ENCODE results near the gene CYTL1. TPM values are rescaled to one million over a fixed set of nuclear protein-coding genes. Genes with fewer than 3 reads are reported as not detected.
"Not testable (repeated sequence)": the region's sequence is repeated elsewhere in the genome, so short reads cannot be mapped to it uniquely, and the experiment has no call there.

Gene CYTL1
- total RNA-seq, 1 donor from 2014 or later: 9.2 TPM

DNA sequence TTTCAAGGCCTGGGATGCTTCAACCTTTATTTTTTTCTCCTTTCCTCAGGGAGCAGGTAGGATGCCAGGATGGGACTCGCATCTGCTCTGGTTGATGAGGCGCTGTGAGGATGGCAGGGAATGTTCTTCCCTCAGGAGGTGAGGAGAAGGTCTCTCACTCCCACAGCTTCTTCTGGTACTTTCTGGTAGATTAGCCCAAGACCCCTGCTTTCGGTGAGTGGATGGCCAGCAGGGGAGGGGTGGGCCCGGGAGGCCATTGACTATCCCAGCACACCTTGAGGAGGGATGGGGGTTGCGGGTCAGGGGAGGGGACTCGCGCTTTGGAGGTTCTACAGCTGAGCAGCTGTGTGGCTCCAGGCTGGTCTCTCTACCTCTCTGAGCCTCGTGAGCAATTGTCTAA, 14.8 kb downstream of the CYTL1 start:
- H3K4me3 Mint-ChIP-seq (ENCODE audit: unreplicated experiment): no peak overlapping the region
- H3K4me2 ChIP-seq (ENCODE audit: low read length): no peak overlapping the region
- H3K4me3 ChIP-seq (ENCODE audit: insufficient read depth, low read depth, low read length): no peak overlapping the region
- H3K9me3 Mint-ChIP-seq (ENCODE audit: unreplicated experiment): peaks cover 3% of the 10 kb centered on the region
- no peaks in the 10 kb centered on the region for H4K20me1 ChIP-seq (ENCODE audit: insufficient read depth, low read length)
- H3K4me1 Mint-ChIP-seq (ENCODE audit: low read depth, unreplicated experiment): no peaks in the 10 kb centered on the region
- H3K27ac Mint-ChIP-seq (ENCODE audit: unreplicated experiment): no peak overlapping the region
- H3K4me1 ChIP-seq (ENCODE audit: insufficient read depth, low read length): no peaks in the 10 kb centered on the region
- DNase-seq (ENCODE audit: low read depth): no peak
- H3K27me3 ChIP-seq (ENCODE audit: insufficient read depth, low read length): peaks cover 15% of the 10 kb centered on the region
- no peak overlapping the region for H3K27ac ChIP-seq (ENCODE audit: low read depth, low read length)
- H3K36me3 ChIP-seq (ENCODE audit: insufficient read depth, low read length): no peaks in the 10 kb centered on the region
- no peak for FAIRE-seq
- TF ChIP-seq, protein P1, sequence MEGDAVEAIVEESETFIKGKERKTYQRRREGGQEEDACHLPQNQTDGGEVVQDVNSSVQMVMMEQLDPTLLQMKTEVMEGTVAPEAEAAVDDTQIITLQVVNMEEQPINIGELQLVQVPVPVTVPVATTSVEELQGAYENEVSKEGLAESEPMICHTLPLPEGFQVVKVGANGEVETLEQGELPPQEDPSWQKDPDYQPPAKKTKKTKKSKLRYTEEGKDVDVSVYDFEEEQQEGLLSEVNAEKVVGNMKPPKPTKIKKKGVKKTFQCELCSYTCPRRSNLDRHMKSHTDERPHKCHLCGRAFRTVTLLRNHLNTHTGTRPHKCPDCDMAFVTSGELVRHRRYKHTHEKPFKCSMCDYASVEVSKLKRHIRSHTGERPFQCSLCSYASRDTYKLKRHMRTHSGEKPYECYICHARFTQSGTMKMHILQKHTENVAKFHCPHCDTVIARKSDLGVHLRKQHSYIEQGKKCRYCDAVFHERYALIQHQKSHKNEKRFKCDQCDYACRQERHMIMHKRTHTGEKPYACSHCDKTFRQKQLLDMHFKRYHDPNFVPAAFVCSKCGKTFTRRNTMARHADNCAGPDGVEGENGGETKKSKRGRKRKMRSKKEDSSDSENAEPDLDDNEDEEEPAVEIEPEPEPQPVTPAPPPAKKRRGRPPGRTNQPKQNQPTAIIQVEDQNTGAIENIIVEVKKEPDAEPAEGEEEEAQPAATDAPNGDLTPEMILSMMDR (IDR thresholded peaks at IDR 0.05; ENCODE audit: insufficient read depth, low read depth, low read length): no peak
- no peak for TF ChIP-seq EZH2 (IDR thresholded peaks at IDR 0.05; ENCODE audit: insufficient read depth, low read length)
- no peaks in the 10 kb centered on the region for H3K36me3 Mint-ChIP-seq (ENCODE audit: low read depth, unreplicated experiment)
- no peak overlapping the region for H3K9ac ChIP-seq (ENCODE audit: low read length)
- H3K9me3 ChIP-seq (ENCODE audit: insufficient read depth, low read depth, low read length): no peaks in the 10 kb centered on the region
- H3K27me3 Mint-ChIP-seq (ENCODE audit: low read depth, unreplicated experiment): peaks cover 28% of the 10 kb centered on the region
- H3K79me2 ChIP-seq (ENCODE audit: insufficient read depth, low read length): no peaks in the 10 kb centered on the region
- no peak overlapping the region for H2AFZ ChIP-seq (ENCODE audit: low read depth, low read length)

DNA sequence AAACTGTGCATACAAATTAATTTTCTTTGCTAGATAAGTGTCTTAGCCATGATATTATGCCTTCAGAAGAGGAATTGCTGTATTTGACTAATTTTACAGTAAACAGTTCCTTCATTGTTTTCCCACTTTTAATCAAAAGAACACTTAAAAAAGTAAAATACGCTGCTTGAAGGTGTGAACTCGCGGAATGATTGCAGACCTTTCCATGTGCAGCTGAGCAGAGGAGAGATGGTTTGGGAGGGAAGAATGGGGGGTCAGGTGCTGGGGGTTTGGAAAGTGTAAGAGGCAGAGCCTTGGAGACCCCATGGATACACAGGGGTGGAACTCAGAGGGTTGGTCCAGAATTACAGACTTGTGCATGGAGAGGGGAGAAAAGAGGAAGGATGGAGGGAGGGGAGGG, 15.3 kb downstream of the CYTL1 start:
- Histone ChIP-seq H3K4me3 (ENCODE audit: insufficient read depth, low read depth, low read length) (no peak overlapping the region), H3K36me3 (ENCODE audit: insufficient read depth, low read length) (no peaks in the 10 kb centered on the region), H2AFZ (ENCODE audit: low read depth, low read length) (no peak overlapping the region), H3K79me2 (ENCODE audit: insufficient read depth, low read length) (no peaks in the 10 kb centered on the region), H3K9me3 (ENCODE audit: insufficient read depth, low read depth, low read length) (no peaks in the 10 kb centered on the region), H4K20me1 (ENCODE audit: insufficient read depth, low read length) (no peaks in the 10 kb centered on the region), H3K9ac (ENCODE audit: low read length) (no peak overlapping the region), H3K4me2 (ENCODE audit: low read length) (no peak overlapping the region), H3K27me3 (ENCODE audit: insufficient read depth, low read length) (peaks cover 15% of the 10 kb centered on the region), H3K4me1 (ENCODE audit: insufficient read depth, low read length) (no peaks in the 10 kb centered on the region), H3K27ac (ENCODE audit: low read depth, low read length) (no peak overlapping the region)
- FAIRE-seq: no peak
- no peaks in the 10 kb centered on the region for H3K36me3 Mint-ChIP-seq (ENCODE audit: low read depth, unreplicated experiment)
- no peak for DNase-seq (ENCODE audit: low read depth)
- H3K9me3 Mint-ChIP-seq (ENCODE audit: unreplicated experiment): peaks cover 3% of the 10 kb centered on the region
- H3K4me1 Mint-ChIP-seq (ENCODE audit: low read depth, unreplicated experiment): no peaks in the 10 kb centered on the region
- H3K27ac Mint-ChIP-seq (ENCODE audit: unreplicated experiment): no peak overlapping the region
- no peak overlapping the region for H3K4me3 Mint-ChIP-seq (ENCODE audit: unreplicated experiment)
- TF ChIP-seq, protein P1 (IDR thresholded peaks at IDR 0.05; ENCODE audit: insufficient read depth, low read depth, low read length): no peak
- no peak for TF ChIP-seq EZH2 (IDR thresholded peaks at IDR 0.05; ENCODE audit: insufficient read depth, low read length)
- peaks cover 28% of the 10 kb centered on the region for H3K27me3 Mint-ChIP-seq (ENCODE audit: low read depth, unreplicated experiment)

DNA sequence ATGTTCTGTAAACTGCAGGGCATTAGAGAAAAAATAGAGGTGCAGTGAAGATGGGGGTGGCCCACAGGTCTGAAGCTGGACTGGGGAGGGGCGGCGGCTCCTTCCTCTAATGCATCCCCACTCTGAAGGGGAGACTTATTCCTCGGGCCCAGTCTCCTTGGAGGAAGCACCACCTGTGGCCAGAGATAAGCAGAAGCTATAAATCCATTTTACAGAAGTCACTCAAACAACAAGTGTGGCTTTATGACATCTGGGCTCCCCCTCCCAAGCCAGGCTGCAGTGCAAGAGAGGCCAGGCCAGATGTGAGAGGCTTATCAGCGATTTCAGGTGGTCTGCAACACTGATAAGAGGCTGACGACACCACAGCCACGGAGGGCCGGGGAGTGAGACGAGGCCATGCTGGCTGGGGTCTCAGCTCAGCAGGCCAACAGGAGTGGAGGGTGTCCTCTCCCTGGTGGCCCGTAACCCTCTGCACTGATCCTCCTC, 15.8 kb downstream of the CYTL1 start:
- Histone ChIP-seq H4K20me1 (ENCODE audit: insufficient read depth, low read length) (no peaks in the 10 kb centered on the region), H3K36me3 (ENCODE audit: insufficient read depth, low read length) (no peaks in the 10 kb centered on the region), H3K27ac (ENCODE audit: low read depth, low read length) (no peak overlapping the region), H3K9ac (ENCODE audit: low read length) (no peak overlapping the region), H3K4me3 (ENCODE audit: insufficient read depth, low read depth, low read length) (no peak overlapping the region), H3K79me2 (ENCODE audit: insufficient read depth, low read length) (no peaks in the 10 kb centered on the region), H3K27me3 (ENCODE audit: insufficient read depth, low read length) (peaks cover 15% of the 10 kb centered on the region), H2AFZ (ENCODE audit: low read depth, low read length) (no peak overlapping the region), H3K4me1 (ENCODE audit: insufficient read depth, low read length) (no peaks in the 10 kb centered on the region), H3K4me2 (ENCODE audit: low read length) (no peak overlapping the region), H3K9me3 (ENCODE audit: insufficient read depth, low read depth, low read length) (no peaks in the 10 kb centered on the region)
- no peaks in the 10 kb centered on the region for H3K36me3 Mint-ChIP-seq (ENCODE audit: low read depth, unreplicated experiment)
- peaks cover 29% of the 10 kb centered on the region for H3K27me3 Mint-ChIP-seq (ENCODE audit: low read depth, unreplicated experiment)
- FAIRE-seq (no peak), DNase-seq (ENCODE audit: low read depth) (no peak)
- no peaks in the 10 kb centered on the region for H3K4me1 Mint-ChIP-seq (ENCODE audit: low read depth, unreplicated experiment)
- no peak for TF ChIP-seq EZH2 (IDR thresholded peaks at IDR 0.05; ENCODE audit: insufficient read depth, low read length)
- TF ChIP-seq, protein P1 (IDR thresholded peaks at IDR 0.05; ENCODE audit: insufficient read depth, low read depth, low read length): no peak
- no peak overlapping the region for H3K27ac Mint-ChIP-seq (ENCODE audit: unreplicated experiment)
- H3K9me3 Mint-ChIP-seq (ENCODE audit: unreplicated experiment): peaks cover 3% of the 10 kb centered on the region
- H3K4me3 Mint-ChIP-seq (ENCODE audit: unreplicated experiment): no peak overlapping the region

DNA sequence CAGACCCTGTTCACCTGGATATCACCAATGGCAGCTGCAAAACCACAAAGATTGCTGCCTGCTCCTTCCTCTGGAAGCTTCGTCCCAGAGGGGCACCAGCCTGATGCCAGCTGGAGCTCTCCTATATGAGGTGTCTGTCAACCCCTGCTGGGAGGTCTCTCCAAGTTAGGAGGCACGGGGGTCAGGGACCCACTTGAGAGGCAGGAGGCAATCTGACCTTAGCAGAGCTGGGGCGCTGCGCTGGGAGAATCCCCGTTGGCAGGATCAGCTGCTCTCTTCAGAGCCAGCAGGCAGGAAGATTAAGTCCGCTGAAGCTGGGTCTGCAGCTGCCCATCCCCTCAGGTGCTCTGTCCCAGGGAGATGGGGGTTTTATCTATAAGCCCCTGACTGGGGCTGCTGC, 17.6 kb downstream of the CYTL1 start:
- H3K36me3 ChIP-seq (ENCODE audit: insufficient read depth, low read length); H3K79me2 ChIP-seq (ENCODE audit: insufficient read depth, low read length); H3K36me3 Mint-ChIP-seq (ENCODE audit: low read depth, unreplicated experiment); H3K9ac ChIP-seq (ENCODE audit: low read length); H3K27ac ChIP-seq (ENCODE audit: low read depth, low read length); FAIRE-seq; H3K4me1 Mint-ChIP-seq (ENCODE audit: low read depth, unreplicated experiment); H3K4me1 ChIP-seq (ENCODE audit: insufficient read depth, low read length); DNase-seq (ENCODE audit: low read depth); H3K4me3 ChIP-seq (ENCODE audit: insufficient read depth, low read depth, low read length); H3K9me3 Mint-ChIP-seq (ENCODE audit: unreplicated experiment); H3K27ac Mint-ChIP-seq (ENCODE audit: unreplicated experiment); H2AFZ ChIP-seq (ENCODE audit: low read depth, low read length); H3K9me3 ChIP-seq (ENCODE audit: insufficient read depth, low read depth, low read length); H4K20me1 ChIP-seq (ENCODE audit: insufficient read depth, low read length); H3K4me2 ChIP-seq (ENCODE audit: low read length); H3K4me3 Mint-ChIP-seq (ENCODE audit: unreplicated experiment): not testable (repeated sequence)
- H3K27me3 ChIP-seq (ENCODE audit: insufficient read depth, low read length): peaks cover 15% of the 10 kb centered on the region
- H3K27me3 Mint-ChIP-seq (ENCODE audit: low read depth, unreplicated experiment): peaks cover 34% of the 10 kb centered on the region

Data from astrocyte (in vitro differentiated cells and primary cell).